ENCODE measurements around the gene OR2T11. TPM values are rescaled to one million over a fixed set of nuclear protein-coding genes. Genes with fewer than 3 reads are reported as not detected.

OR2T11 gene
- total RNA-seq, 4 donors from 2014 or later, result not detected

DNA sequence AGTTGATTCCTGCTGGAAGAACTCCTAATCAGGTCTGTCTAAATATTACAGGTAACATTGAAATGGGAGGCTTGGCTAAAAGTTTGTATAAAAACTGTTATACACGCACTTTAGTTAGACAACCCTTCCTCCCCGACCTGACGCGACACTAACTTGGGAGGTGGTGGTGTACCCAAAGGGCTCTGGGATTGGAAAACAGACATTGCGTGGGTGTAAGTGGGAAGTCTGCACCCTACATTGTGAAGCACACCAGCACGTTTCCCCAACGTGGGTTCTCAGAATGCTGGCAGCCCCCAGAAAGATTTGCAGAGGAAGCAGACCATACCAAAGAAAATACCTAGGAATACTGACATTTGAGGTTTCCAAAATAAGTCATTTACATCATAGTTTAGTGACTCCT lies 16.8 kb downstream of the OR2T11 start:
- no peak overlapping the region for H3K27ac ChIP-seq
- TF ChIP-seq POLR2A (IDR thresholded peaks at IDR 0.05), result no peak
- TF ChIP-seq, protein P1, sequence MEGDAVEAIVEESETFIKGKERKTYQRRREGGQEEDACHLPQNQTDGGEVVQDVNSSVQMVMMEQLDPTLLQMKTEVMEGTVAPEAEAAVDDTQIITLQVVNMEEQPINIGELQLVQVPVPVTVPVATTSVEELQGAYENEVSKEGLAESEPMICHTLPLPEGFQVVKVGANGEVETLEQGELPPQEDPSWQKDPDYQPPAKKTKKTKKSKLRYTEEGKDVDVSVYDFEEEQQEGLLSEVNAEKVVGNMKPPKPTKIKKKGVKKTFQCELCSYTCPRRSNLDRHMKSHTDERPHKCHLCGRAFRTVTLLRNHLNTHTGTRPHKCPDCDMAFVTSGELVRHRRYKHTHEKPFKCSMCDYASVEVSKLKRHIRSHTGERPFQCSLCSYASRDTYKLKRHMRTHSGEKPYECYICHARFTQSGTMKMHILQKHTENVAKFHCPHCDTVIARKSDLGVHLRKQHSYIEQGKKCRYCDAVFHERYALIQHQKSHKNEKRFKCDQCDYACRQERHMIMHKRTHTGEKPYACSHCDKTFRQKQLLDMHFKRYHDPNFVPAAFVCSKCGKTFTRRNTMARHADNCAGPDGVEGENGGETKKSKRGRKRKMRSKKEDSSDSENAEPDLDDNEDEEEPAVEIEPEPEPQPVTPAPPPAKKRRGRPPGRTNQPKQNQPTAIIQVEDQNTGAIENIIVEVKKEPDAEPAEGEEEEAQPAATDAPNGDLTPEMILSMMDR (IDR thresholded peaks at IDR 0.05), result no peak

DNA sequence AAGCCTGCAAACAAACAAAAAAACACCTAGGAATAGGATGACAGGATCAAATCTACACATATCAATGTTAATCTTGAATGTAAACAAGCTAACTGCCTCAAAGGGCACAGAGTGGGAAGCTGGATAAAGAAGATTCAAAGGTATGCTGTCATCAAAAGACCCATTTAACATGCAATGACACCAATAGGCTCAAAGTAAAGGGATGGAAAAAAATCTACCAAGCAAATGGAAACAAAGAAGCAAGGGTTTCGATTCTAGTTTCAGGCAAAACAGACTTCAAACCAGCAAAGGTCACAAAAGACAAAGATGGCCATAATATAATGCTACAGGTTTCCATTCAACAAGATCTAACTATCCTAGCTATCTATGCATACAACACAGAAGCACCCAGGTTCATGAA lies 21.1 kb downstream of the OR2T11 start:
- no peak for TF ChIP-seq POLR2A (IDR thresholded peaks at IDR 0.05)
- TF ChIP-seq, protein P1 (IDR thresholded peaks at IDR 0.05), result no peak
- H3K4me3 ChIP-seq, result no peak overlapping the region
- H3K9me3 ChIP-seq, result no peaks in the 10 kb centered on the region
- no peak overlapping the region for H3K27ac ChIP-seq
- no peaks in the 10 kb centered on the region for H3K36me3 ChIP-seq
- 43 to 74% methylated on average over 1 of the region's 1 CpG for WGBS, 2 donors
- intact Hi-C loops (cut with DNase I), result no loop called here
- H3K4me1 ChIP-seq, result no peaks in the 10 kb centered on the region
- H3K27me3 ChIP-seq, result no peaks in the 10 kb centered on the region
- no peak for DNase-seq

More for the DNA sequence above, 16.8 kb downstream of the OR2T11 start:
- intact Hi-C loops (cut with DNase I), result no loop called here
- no peaks in the 10 kb centered on the region for H3K36me3 ChIP-seq
- no peaks in the 10 kb centered on the region for H3K9me3 ChIP-seq
- H3K4me1 ChIP-seq, result no peaks in the 10 kb centered on the region
- DNase-seq, result no peak
- H3K27me3 ChIP-seq, result no peaks in the 10 kb centered on the region
- WGBS, 2 donors, result 61 to 65% methylated on average over 7 of the region's 7 CpGs
- H3K4me3 ChIP-seq, result no peak overlapping the region

DNA sequence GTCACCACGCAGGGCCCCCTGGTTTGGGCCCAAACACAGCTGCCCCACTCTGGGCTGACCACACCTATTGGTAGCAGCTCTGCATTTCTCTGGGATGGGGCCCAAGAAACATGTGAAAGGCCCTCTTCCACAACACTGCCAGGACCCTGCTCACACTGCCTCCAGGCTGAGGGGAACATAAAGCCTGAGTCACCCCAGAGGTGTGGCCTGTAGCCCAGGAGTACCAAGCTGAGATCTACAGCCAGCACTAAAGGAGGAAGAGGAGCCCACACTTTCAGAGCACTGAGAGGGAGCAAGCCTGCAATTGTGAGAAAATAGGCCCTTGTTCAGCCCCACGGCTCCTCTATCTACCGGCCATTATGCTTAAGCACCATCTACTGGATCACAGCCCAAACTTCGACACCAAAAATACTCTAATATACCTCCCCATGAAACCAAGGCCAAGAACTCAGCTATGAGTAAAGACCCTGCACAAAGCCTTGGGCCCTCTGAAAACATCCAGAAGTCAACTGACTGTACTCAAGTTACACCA lies 22.9 kb downstream of the OR2T11 start:
- Histone ChIP-seq H3K27me3 (no peaks in the 10 kb centered on the region), H3K27ac (no peak overlapping the region), H3K36me3 (no peaks in the 10 kb centered on the region), H3K4me1 (no peaks in the 10 kb centered on the region), H3K4me3 (no peak overlapping the region), H3K9me3 (no peaks in the 10 kb centered on the region)
- 58 to 70% methylated on average over 2 to 3 of the region's 4 CpGs for WGBS, 2 donors
- intact Hi-C loops (cut with DNase I), result no loop called here
- TF ChIP-seq, protein P1 (IDR thresholded peaks at IDR 0.05), result no peak
- TF ChIP-seq POLR2A (IDR thresholded peaks at IDR 0.05), result no peak
- no peak for DNase-seq

DNA sequence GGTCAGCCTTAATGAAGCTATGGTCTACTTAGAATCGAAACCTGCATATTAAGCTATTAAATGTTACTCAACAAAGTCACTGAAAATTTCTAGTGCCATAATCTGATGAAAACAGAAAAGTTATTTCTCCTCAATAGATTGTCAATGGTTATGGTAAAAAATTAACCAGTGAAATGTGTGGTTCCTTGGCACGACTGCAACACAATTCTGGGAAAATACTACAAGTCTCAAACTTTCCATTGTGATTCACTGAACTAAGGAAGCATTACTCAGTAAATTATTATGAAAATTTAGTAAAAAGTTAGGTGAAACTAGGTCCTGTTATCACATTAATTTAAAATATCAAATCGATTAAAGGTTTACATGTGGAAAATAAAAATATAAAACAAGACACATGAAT lies 24.6 kb downstream of the OR2T11 start:
- intact Hi-C loops (cut with DNase I), result no loop called here
- TF ChIP-seq, protein P1 (IDR thresholded peaks at IDR 0.05), result no peak
- TF ChIP-seq POLR2A (IDR thresholded peaks at IDR 0.05), result no peak
- Histone ChIP-seq H3K27ac (no peak overlapping the region), H3K36me3 (no peaks in the 10 kb centered on the region), H3K27me3 (no peaks in the 10 kb centered on the region), H3K9me3 (no peaks in the 10 kb centered on the region), H3K4me1 (no peaks in the 10 kb centered on the region), H3K4me3 (no peak overlapping the region)
- no peak for DNase-seq
- WGBS, 2 donors, result 38 to 46% methylated on average over 3 of the region's 3 CpGs

DNA sequence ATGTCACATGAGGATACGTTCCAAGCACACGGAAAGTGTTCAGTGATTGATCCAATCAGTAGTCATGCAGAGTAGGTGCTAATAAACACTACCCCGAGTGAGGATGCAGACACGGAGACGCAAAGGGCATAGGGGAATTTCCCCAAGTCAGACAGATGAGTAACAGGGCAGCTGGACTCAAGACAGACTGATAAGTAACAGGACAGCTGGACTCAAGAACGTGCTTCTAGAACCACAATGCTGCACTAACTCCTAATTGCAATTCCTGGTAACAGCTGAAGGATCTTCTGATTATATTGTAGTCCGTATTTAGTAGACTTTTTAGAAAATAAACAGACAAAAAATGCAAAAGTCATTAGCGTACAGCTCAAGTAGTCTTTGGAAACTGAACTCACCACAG lies 35.5 kb downstream of the OR2T11 start:
- no peaks in the 10 kb centered on the region for H3K36me3 ChIP-seq
- TF ChIP-seq, protein P1 (IDR thresholded peaks at IDR 0.05), result no peak
- no peak for TF ChIP-seq POLR2A (IDR thresholded peaks at IDR 0.05)
- intact Hi-C loops (cut with DNase I), result no loop called here
- H3K4me1 ChIP-seq, result no peaks in the 10 kb centered on the region
- H3K27ac ChIP-seq, result no peak overlapping the region
- DNase-seq, result no peak
- H3K4me3 ChIP-seq, result no peak overlapping the region
- H3K9me3 ChIP-seq, result no peaks in the 10 kb centered on the region
- 71 to 81% methylated on average over 5 to 8 of the region's 8 CpGs for WGBS, 2 donors
- H3K27me3 ChIP-seq, result no peaks in the 10 kb centered on the region
